Activated naive CD4-positive, alpha-beta T cell treated with anti-CD3 and anti-CD28 coated beads, Interleukin-2, amount 10 ng/mL, durations not matched to agents 7 days and 5 days (primary cell): ENCODE results near the gene SNX11.

ENCODE experiments used
- CTCF ChIA-PET: fragments of 350-600 bp; sonication (Branson Sonifier 250); formaldehyde crosslinking; loops from one replicate; lab custom pipeline; 2021; ENCODE audit warnings: antibody characterized with exemption; lab: Charles Lee
- DNase-seq: peaks from one replicate; pipeline ENCODE4 v3.0.0-alpha.2; 2020
- H3K27ac Mint-ChIP-seq: one replicate; pipeline ENCODE4 v1.8.0; 2021; ENCODE audit warnings: mild to moderate bottlenecking, moderate library complexity, mixed read lengths
- H3K27me3 Mint-ChIP-seq: one replicate; pipeline ENCODE4 v1.8.0; 2021; ENCODE audit warnings: mild to moderate bottlenecking, mixed read lengths
- H3K36me3 Mint-ChIP-seq: one replicate; pipeline ENCODE4 v1.8.0; 2021; ENCODE audit warnings: mixed read lengths
- H3K4me1 Mint-ChIP-seq: one replicate; pipeline ENCODE4 v1.8.0; 2021; ENCODE audit warnings: mixed read lengths
- H3K4me3 Mint-ChIP-seq: one replicate; pipeline ENCODE4 v1.8.0; 2021; ENCODE audit warnings: mild to moderate bottlenecking, moderate library complexity, mixed read lengths
- H3K9me3 Mint-ChIP-seq: one replicate; pipeline ENCODE4 v1.8.0; 2021; ENCODE audit warnings: mixed read lengths

Gene SNX11

DNA sequence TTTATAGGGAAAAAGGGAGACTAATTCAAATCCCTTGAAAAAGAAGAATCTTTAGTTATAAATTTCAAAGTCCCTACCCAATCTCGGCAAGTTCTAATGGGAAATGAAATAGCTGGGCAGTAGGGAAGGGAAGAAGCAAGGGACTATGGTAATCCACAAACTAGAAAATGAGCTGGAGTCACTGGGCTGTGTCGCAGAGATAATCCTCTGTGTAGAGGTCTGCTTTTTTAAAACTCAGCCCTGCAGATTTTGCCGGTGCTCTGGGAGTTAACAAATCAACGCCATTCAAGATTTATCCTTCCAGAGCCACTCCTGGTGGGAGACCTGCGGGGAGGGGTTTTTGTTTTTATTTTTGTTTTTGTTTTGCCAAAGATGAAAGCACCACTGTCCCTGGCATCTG, 20.8 kb downstream of the SNX11 start:
- no peak overlapping the region for H3K4me3 Mint-ChIP-seq
- CTCF ChIA-PET: interaction anchor here (1.4 to 6.9 kb wide), 4 partner anchors 20 to 53 kb away, joined by 3 to 64 read pairs (median 7); no protein-coding TSS in a partner anchor
- no peaks in the 10 kb centered on the region for H3K9me3 Mint-ChIP-seq
- H3K27ac Mint-ChIP-seq: no peak overlapping the region
- DNase-seq: no peak
- no peaks in the 10 kb centered on the region for H3K27me3 Mint-ChIP-seq
- H3K4me1 Mint-ChIP-seq: no peaks in the 10 kb centered on the region
- H3K36me3 Mint-ChIP-seq: peaks cover 18% of the 10 kb centered on the region

DNA sequence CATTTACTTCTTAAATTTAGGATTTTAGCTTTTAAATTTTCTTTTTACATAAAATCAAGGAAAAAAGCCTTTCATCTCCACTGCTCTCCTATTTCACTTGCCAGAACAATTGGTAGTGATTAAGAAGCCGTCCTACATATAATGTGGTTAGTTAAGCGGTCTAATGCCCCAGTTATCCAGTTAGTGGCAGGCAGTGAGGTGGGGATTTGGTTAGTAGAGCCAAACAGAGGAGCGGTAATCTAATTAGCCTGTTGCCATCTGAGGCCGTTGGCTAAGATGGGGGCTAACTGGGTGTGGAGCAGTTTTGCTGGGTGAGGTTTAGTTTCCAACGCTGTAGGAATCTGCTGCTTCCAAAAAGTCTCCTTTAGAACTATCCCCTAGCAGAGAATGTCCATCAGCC, 22.4 kb downstream of the SNX11 start:
- no peak overlapping the region for H3K4me3 Mint-ChIP-seq
- H3K27ac Mint-ChIP-seq: no peak overlapping the region
- DNase-seq: no peak
- H3K36me3 Mint-ChIP-seq: peaks cover 17% of the 10 kb centered on the region
- no peaks in the 10 kb centered on the region for H3K27me3 Mint-ChIP-seq
- no peaks in the 10 kb centered on the region for H3K4me1 Mint-ChIP-seq
- H3K9me3 Mint-ChIP-seq: no peaks in the 10 kb centered on the region
- CTCF ChIA-PET: interaction anchor here (0.7 to 6.9 kb wide), 8 partner anchors 17 to 104 kb away, joined by 3 to 64 read pairs (median 4); no protein-coding TSS in a partner anchor

DNA sequence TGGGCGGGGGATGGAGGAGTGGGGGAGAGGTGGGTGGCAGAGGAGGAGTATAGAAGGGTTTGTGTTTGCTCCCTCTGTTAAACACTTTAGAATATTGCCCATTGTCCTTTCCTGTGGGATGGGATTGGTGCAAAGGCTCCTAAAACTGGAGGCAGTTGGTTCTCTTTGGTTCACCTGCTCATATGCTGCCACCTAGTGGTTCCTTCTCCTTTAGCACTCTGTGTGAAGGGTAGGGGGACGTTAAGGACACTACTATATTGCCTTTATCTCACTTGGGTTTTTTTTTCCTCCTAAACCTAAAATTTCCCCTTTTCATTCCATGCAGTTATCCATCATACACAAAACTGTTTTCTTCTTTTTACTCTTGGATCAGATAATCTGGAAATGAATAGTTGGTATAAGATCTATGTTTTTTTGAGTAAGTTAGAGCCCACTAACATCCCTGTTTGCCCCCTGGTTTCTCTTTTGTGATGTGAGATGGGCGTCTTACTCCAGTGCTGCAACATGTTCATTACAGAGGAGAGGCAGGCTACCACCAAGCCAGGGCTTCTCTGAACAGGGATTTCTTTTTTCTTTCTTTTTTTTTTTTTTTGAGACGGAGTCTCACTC, 23.8 kb downstream of the SNX11 start:
- DNase-seq: peak; percentile 67
- Mint-ChIP-seq H3K4me3 (no peak overlapping the region), H3K4me1 (no peaks in the 10 kb centered on the region), H3K36me3 (peaks cover 19% of the 10 kb centered on the region), H3K27ac (no peak overlapping the region), H3K27me3 (no peaks in the 10 kb centered on the region), H3K9me3 (no peaks in the 10 kb centered on the region)
- CTCF ChIA-PET: interaction anchor here (0.7 to 6.9 kb wide), 16 partner anchors 8 to 105 kb away, joined by 3 to 64 read pairs (median 4); partner anchors contain the start of gene CBX1

DNA sequence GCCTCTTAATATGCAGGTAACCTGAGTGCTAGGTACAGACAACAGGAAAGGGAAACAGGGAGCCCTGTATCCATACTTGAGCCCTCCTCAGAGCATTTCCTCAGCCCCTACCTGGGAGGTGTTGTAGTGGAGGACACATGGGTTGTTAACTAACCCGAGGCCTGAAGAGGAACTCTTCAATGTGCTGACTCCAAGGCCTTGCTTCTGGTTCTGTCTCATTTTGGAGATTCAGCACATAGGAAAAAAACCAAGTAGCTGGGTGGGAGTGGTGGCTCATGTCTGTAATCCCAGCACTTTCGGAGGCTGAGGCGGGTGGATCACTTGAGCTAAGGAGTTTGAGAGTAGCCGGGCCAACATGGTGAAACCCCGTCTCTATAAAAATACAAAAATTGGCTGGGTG, 24.8 kb downstream of the SNX11 start:
- H3K27me3 Mint-ChIP-seq: no peaks in the 10 kb centered on the region
- no peak for DNase-seq
- H3K36me3 Mint-ChIP-seq: peaks cover 23% of the 10 kb centered on the region
- H3K27ac Mint-ChIP-seq: no peak overlapping the region
- H3K4me3 Mint-ChIP-seq: no peak overlapping the region
- H3K4me1 Mint-ChIP-seq: no peaks in the 10 kb centered on the region
- CTCF ChIA-PET: interaction anchor here (1.2 to 6.9 kb wide), 5 partner anchors 53 to 461 kb away, joined by 3 to 64 read pairs (median 6); partner anchors contain the start of gene HOXB5
- H3K9me3 Mint-ChIP-seq: no peaks in the 10 kb centered on the region

DNA sequence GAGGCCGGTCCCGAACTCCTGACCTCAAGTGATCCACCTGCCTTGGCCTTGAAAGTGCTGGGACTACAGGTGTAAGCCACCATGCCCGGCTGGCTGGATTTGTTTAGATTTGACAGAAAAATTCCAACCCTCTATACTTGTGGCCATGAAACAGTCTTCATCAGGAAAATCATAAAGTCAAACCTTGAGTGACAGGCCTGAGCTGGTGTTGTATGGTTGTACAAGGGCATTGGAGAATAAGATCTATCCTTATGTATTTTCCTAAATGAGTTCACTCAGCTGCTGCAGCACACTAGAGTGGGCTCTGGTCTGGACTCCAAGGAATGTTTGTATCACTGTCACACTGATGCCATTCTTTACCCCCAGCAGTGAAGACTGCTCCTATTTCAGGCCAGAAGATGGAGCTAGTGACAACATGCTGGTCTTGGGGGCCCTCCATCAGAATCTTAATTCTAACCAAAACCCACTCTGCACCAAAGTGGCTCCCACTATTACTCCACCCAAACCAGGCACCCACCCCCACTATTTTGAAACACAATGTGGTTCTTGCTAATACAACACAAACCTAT, 27.4 kb downstream of the SNX11 start:
- no peaks in the 10 kb centered on the region for H3K4me1 Mint-ChIP-seq
- no peak overlapping the region for H3K4me3 Mint-ChIP-seq
- H3K27me3 Mint-ChIP-seq: no peaks in the 10 kb centered on the region
- H3K27ac Mint-ChIP-seq: peak overlapping the region; percentile 64
- CTCF ChIA-PET: interaction anchor here (1.0 to 6.9 kb wide), 6 partner anchors 12 to 484 kb away, joined by 3 to 64 read pairs (median 8); partner anchors contain the start of gene HOXB5
- no peak for DNase-seq
- H3K36me3 Mint-ChIP-seq: peaks cover 32% of the 10 kb centered on the region
- H3K9me3 Mint-ChIP-seq: no peaks in the 10 kb centered on the region

DNA sequence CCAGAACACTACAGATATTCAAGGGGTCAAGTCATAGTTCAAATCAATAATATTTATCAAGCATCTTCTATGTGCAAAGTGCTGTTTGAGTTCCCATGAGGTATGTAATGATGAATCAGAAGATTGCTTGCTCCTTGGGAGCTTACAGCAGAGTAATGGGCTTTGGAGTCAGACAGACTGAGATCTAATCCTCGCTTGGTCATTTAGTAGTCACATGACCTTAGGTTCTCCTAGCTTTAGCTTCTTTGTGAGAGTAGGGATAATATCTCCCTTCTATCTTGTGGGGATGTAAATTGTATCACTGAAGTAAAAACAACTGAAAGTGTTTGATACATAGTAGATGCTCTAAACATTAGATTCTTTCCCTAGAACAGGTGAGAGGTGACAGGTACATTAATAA, 30.1 kb downstream of the SNX11 start:
- CTCF ChIA-PET: interaction anchor here (1.1 kb wide), 1 partner anchor 41 kb away, joined by 3 read pairs; no protein-coding TSS in a partner anchor

DNA sequence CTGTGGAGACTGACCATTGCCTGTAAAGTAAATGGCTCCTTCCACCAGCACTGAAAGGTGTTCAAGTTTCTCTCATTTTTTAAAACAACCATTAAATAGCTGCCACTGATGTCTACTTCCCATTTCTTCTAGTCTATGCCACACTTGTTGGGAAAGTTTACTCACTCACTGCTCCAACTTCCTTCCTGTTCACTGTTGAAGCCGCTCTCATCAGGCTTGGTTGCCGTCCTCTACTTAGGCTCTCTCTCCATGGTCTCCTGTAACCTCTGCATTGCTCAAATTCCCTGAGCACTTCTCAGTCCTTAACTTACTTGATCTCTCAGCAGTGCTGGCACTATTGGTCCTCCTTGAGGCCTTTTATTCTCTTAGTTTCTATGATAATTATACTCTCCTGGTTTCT, 32.4 kb downstream of the SNX11 start:
- Mint-ChIP-seq H3K4me1 (peaks cover 3% of the 10 kb centered on the region), H3K36me3 (peaks cover 38% of the 10 kb centered on the region), H3K27ac (peak overlapping the region; percentile 56), H3K4me3 (no peak overlapping the region), H3K27me3 (no peaks in the 10 kb centered on the region), H3K9me3 (no peaks in the 10 kb centered on the region)
- CTCF ChIA-PET: interaction anchor here (1.1 kb wide), 1 partner anchor 60 kb away, joined by 3 read pairs; no protein-coding TSS in a partner anchor
- no peak for DNase-seq

More for the DNA sequence above, 30.1 kb downstream of the SNX11 start:
- Mint-ChIP-seq H3K4me1 (peaks cover 3% of the 10 kb centered on the region), H3K27me3 (no peaks in the 10 kb centered on the region), H3K27ac (no peak overlapping the region), H3K9me3 (no peaks in the 10 kb centered on the region), H3K36me3 (peaks cover 37% of the 10 kb centered on the region), H3K4me3 (no peak overlapping the region)
- DNase-seq: no peak

GRCh38 chr17:48143629-48144028, 36.1 kb downstream of the SNX11 start:
- CTCF ChIA-PET: interaction anchor here (0.8 to 0.9 kb wide), 2 partner anchors 9 to 13 kb away, joined by 3 read pairs; no protein-coding TSS in a partner anchor
- Mint-ChIP-seq H3K9me3 (no peaks in the 10 kb centered on the region), H3K27me3 (no peaks in the 10 kb centered on the region), H3K4me1 (peaks cover 3% of the 10 kb centered on the region), H3K27ac (no peak overlapping the region), H3K4me3 (no peak overlapping the region), H3K36me3 (peaks cover 44% of the 10 kb centered on the region)
- no peak for DNase-seq

DNA sequence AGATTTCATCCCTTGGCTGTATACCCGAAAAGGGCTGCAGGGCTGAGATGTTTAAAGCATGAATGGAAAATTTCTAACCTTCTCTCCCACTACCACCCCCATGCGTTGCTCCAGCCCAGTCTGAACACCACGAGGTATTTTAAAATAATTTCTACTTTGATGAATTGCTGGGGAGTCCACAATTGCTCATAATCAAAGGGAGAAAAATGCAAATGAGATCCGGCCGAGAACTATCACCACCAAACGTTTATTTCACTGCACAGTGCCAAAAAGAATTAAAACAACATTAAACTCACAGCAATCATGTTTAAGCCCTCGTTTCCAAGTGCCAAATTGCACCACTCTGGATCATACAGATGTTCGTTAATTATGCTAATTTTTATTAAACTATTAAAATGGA, 36.7 kb downstream of the SNX11 start:
- CTCF ChIA-PET: no interaction called here
- H3K27me3 Mint-ChIP-seq: no peaks in the 10 kb centered on the region
- no peak overlapping the region for H3K4me3 Mint-ChIP-seq
- DNase-seq: no peak
- H3K27ac Mint-ChIP-seq: no peak overlapping the region
- H3K9me3 Mint-ChIP-seq: no peaks in the 10 kb centered on the region
- H3K4me1 Mint-ChIP-seq: peaks cover 3% of the 10 kb centered on the region
- peaks cover 48% of the 10 kb centered on the region for H3K36me3 Mint-ChIP-seq

- no peak overlapping the region for H3K4me3 Mint-ChIP-seq
These were observed 37.6 kb downstream of the SNX11 start for GRCh38 chr17:48144976-48145798.

GRCh38 chr17:48148029-48148770, 40.6 kb downstream of the SNX11 start:
- no peak for DNase-seq
- Mint-ChIP-seq H3K4me1 (no peaks in the 10 kb centered on the region), H3K36me3 (peaks cover 41% of the 10 kb centered on the region), H3K27ac (no peak overlapping the region), H3K27me3 (no peaks in the 10 kb centered on the region), H3K9me3 (no peaks in the 10 kb centered on the region), H3K4me3 (no peak overlapping the region)
- CTCF ChIA-PET: interaction anchor here (0.8 to 2.1 kb wide), 2 partner anchors 8 to 17 kb away, joined by 3 to 5 read pairs; no protein-coding TSS in a partner anchor

More at GRCh38 chr17:48144976-48145798, 37.6 kb downstream of the SNX11 start:
- no peak for DNase-seq
- Mint-ChIP-seq H3K27ac (no peak overlapping the region), H3K4me1 (peaks cover 3% of the 10 kb centered on the region), H3K9me3 (no peaks in the 10 kb centered on the region), H3K36me3 (peaks cover 42% of the 10 kb centered on the region), H3K27me3 (no peaks in the 10 kb centered on the region)
- CTCF ChIA-PET: no interaction called here

DNA sequence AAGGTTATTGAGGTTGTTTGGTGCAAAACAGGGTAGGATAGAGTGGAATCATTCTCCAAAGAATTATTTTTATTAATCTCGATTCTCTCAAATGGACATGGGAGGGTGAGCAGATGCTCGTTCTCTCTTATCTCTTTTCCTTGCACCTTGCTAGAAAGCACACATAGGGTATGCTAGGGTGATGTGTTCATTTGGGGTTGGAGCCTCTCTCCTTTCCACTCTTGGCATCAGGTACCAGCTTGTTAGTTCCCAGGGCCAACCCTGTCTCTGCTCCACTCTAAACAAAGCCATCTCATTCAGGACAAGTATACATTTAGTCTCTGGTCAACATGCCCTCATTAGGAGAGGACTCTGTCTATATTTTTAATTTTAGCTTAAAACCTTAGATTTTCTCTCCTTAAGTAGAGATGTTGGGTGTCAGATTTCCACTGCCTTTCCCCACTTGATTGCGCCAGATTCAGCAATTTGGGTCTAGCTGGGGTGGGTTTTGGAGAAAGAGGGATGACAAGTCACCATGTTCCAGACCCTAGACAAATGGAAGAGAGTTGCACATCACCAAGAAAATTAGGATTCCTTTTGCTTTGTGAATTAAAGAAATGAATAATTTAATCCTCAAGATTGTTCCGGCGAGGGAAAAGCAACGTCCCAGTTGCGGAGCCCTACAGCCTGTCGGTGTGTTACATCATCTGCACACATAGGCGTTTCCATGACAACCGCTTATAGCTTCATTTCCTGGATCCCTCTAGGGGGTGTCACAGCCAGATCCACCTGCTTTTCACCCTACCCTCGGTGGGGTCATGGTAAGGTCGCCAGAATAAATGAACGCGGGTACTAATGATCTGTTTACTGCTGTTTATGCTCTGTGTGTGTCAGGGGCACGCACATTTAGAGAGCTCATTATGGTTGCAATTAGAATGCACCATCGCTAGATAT, 41.6 kb downstream of the SNX11 start:
- H3K4me3 Mint-ChIP-seq: no peak overlapping the region
- H3K27me3 Mint-ChIP-seq: no peaks in the 10 kb centered on the region
- H3K36me3 Mint-ChIP-seq: peaks cover 41% of the 10 kb centered on the region
- no peaks in the 10 kb centered on the region for H3K9me3 Mint-ChIP-seq
- H3K27ac Mint-ChIP-seq: no peak overlapping the region
- H3K4me1 Mint-ChIP-seq: no peaks in the 10 kb centered on the region
- CTCF ChIA-PET: interaction anchor here (2.1 kb wide), 1 partner anchor 18 kb away, joined by 5 read pairs; no protein-coding TSS in a partner anchor
- no peak for DNase-seq
